NCI-H1694 treated with DMSO at 0.1 percent for 48 hours (cell line): Measurements from ENCODE around the gene DCAF6.
A peak's percentile ranks its signal among the peaks of the same experiment; 100 is the strongest.

Experiments
- DNase-seq: peaks from one replicate; lab custom pipeline; 2025; lab: John Stamatoyannopoulos, UW

Gene DCAF6

DNA sequence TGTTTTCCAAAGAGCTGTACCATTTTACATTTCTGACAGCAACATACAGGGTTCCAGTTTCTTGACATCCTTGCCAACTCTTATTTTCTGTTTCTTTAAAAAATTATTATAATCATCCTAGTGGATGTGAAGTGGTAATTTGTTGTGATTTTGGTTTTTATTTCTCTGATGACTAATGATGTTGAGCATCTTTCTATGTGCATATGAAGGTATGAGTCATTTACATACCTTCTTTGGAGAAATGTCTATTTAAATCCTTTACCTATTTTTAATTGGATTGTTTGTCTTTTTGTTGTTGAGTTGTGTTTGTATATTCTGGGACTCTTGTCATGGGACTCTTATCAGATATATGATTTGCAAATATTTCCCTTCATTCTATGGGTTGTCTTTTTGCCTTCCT, 21.2 kb downstream of the DCAF6 start:
- DNase-seq, result no peak

DNA sequence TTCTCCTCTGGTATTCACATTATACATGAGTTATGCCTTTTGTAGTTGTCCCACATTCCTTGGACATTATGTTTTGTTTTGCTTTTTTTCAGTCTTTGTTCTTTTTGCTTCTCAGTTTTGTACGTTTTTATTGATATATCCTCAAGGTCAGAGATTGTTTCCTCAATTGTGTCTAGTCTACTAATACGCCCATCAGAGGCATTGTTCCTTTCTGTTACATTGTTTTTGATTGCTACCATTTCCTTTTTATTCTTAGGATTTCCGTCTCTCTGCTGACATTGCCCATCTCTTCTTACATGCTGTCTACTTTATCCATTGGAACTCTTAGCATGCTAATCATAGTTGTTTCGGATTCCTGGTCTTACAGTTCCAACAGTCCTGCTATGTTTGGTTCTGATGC, 28.2 kb downstream of the DCAF6 start:
- DNase-seq, result no peak

DNA sequence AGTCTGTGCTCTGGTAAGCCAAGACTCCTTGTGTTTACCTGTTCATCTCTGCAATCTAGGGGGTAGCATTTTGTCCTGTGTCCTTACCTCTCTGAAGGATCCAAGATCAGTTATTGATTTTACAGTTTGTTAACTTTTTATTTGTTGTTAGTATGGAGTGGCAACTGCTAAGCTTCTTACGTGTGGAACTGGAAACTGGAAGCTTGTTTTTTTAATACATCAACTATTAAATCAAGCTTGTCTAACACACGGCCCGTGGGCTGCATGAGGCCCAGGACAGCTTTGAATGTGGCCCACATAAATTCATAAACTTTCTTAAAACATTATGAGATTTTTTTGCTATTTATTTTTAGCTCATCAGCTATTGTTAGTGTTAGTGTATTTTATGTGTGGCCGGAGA, 29.6 kb downstream of the DCAF6 start:
- DNase-seq, result no peak

DNA sequence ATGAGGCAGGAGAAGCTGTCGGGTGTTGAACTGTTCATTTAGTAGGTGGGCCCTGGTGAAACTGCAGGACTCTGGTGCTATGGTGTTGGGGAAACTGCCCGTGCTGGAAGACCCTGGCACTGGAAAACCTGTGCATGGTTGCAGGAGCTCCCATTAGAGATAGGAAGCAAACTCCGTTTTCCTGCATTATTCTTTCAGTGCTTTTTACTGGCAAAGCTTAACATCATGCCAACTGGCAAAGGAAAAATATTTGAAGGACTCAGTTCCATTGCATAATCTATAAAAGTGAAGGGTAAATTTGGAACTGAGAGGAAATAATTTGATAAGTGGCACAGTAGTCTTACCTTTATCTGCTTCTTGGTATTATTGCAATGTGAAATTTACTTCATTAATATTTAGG, 32.1 kb downstream of the DCAF6 start:
- no peak for DNase-seq

DNA sequence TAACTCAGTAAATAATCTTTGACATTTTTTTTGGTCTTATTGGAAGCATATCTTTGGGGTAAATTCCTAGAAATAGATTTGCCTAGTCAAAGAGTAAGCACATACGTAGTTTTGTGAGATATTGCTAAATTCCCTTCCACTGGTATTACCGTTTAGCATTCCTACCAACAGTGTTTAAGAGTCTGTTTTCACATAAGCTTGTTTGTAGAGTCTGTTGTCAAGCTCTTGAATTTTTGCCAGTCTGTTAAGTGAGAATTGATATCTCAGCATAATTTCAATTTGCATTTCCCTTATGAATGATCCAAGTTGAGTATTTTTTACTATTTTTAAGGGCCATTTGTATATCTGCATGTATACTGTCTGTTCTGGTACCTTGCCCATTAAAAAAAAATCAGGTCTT, 37.3 kb downstream of the DCAF6 start:
- no peak for DNase-seq

DNA sequence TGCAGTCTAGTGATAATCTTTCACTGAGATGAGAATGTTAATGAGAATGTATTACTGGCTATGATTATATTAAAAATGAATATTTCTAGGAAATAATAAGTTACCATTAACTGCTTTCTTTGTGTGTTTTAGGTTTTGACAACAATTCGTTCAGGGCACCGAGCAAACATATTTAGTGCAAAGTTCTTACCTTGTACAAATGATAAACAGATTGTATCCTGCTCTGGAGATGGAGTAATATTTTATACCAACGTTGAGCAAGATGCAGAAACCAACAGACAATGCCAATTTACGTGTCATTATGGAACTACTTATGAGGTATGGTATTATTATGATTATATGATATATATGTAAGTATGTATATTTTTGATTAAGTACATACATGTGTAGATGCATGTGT, 38.2 kb downstream of the DCAF6 start:
- DNase-seq, result no peak

DNA sequence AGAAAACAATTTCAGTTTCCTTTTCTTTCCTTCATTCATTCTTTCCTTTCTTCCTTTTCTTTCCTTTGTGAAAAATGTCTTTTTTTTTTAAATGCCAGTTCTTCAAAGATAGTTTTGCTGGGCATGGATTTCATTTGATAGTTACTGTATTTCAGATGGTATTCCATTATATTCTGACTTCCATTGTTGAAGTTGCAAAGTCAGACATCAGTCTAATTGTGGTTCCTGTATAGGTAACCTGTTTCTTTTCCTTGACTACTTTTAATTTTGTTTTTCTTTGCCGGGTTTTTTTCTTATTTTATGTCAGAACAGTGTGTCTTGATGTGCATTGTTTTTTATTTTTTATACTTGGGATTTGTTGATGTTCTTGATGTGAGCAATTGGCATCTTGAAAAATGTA, 40.8 kb downstream of the DCAF6 start:
- no peak for DNase-seq

DNA sequence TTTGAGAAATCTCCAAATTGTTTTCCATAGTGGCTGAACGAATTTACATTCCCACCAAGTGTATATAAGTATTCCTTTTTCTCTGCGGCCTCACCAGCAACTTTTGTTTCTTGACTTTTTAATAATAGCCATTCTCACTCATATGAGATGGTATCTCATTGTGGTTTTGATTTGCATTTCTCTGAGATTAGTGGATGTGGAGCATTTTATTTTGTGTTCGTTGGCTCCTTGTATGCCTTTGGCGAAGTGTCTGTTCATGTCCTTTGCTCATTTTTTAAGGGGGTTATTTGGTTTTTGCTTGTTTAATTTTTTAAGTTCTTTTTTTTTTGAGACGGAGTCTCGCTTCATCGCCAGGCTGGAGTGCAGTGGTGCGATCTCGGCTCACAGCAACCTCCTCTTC, 45.5 kb downstream of the DCAF6 start:
- no peak for DNase-seq

DNA sequence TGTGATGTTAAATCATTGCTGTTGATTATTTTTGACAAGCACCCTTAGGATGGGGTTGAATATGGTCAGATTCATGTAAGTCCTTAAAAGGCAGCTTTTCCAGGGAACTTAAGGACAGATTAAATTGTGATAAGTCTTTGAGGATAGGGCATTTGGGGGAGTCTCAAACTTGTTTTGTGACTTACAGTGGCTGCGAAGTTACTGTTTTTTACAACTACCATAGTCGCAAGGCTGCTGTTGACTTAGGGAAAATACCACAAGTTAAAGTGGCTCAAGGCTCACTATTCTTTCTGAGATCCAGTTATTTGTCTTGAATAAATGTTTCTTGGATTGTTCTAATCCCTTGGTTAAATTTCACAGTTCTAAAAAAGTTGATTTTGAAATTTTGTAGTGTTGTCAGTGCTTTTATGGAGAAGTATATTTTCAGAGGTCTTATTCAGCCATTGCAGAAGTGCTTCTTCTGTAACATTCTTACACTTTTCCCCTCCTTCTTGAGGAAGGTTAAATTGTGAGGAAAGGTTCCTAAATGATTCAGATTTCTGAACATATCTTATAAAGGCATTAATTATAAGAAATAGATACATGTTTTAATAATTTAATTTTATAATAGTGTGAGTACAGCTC, 47.4 kb downstream of the DCAF6 start:
- DNase-seq, result no peak

DNA sequence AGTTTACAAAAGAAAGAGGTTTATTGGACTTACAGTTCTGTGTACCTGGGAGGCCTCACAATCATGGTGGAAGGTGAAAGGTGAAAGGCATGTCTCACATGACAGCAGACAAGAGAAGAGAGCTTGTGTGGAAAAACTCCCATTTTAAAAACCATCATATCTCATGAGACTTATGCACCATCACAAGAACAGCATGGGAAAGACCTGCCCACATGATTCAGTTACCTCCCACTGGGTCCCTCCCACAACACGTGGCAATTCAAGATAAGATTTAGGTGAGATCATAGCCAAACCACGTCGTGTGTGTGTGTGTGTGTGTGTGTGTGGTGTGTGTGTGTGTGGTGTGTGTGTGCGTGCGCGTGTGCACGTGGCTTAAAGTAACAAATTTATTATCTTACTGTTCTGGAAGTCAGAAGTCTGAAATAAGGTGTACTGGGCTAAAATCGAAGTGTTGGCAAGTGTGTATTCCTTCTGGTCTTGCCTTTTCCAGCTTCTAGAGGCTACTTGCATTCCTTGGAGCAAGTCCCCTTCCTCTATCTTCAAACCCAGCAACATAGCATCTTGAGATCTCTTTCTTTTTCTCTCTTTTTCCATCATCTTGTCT, 48.5 kb downstream of the DCAF6 start:
- no peak for DNase-seq

DNA sequence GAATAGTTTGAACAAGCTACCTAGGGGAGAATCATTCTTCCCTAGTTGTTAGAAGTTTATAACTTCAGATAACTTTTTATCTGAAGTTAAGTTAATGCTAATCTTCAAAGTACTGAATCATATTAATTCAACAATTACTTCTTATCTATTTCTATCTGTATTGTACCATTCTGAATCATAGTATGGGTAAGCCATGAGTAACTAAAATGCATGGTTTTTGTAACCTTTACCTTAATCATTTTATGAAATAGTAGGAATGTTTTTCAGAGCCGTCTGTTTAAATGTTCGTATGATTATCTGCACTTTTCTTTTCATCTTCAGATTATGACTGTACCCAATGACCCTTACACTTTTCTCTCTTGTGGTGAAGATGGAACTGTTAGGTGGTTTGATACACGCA, 50.7 kb downstream of the DCAF6 start:
- DNase-seq, result no peak

DNA sequence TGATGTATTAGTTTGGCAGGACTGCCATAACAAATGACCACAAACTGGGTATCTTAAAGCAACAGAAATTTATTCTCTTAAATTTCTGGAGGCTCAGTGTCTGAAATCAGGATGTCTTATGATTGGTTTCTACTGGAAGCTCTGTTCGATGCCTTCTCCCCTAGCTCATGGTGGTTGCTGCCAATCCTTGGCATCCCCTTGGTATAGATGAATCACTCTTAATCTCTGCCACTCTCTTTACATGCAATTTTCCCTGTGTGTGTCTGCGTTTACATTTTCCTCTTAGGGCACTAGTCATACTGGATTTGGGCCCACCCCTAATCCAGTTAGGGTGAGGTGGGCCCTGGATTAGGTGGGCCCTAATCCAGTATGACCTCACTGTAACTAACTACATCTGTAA, 55.1 kb downstream of the DCAF6 start:
- DNase-seq, result no peak

DNA sequence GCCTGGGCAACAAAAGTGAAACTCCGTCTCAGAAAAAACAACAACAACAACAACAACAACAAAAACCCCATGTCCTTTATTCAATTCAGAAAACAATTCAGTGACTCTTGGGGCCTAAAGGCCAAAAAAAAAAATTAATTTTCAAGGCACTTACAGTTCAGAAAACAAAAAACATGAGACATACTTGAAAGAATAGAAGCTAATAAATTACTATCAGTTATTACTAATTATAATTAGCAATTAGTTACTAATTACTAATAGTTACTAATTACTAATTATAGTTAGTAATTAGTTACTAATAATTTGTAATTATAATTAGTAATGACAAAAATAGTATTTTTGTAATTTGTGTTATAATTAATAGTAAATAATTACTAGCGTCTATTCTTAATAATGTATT, 57.2 kb downstream of the DCAF6 start:
- no peak for DNase-seq

DNA sequence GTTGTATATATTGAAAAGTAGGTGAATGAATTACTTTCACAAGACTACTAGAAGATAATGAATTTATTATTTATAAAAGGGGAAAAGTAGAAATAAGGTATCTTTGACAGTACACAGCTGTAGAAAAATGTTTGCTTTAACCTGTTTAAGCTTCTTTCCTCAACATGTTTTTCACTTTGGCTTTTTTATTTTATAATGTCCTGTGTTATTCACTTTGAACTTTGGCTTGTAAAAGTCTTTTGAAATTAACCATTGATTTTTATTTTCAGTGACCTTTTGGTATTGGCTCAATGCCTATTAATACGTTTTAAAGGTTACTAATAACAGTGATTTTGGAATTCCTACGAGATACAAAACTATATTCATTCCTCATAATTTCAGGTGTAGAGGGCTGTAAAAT, 58.1 kb downstream of the DCAF6 start:
- DNase-seq, result no peak

DNA sequence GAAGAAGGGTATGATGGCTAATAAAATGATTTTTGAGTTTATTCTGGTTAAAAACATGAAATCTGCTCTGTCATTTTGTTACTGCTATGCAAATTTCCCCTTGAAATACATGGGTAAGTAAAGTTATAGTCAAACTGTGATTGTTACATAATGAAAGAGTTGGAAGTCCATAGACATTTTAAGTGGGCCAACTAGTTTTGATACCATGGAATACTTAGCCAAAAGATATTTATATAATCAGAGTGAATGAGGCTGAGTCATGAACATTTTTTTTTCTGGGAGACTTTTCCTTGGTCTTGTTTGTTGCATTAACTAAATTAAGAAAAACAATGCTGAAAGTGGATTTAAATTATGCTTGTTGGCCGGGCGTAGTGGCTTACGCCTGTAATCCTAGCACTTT, 58.6 kb downstream of the DCAF6 start:
- no peak for DNase-seq

DNA sequence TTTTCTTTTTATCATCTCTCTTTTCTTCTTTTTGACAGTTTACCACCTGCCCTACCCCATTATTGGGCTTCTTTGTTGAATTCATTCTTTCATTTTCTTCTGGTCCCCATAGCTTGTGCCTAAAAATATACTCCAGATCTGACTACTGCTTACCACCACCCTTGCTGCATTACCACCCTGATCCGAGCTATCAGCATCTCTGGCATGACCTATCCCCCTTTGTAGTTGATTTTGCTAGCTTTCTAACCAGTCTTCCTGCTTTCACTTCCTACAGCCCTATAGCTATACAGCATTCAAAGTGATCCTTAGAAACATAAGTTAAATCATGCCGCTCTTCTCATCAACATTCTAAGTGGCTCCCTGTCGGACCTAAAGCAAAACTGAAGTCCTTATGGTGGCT, 59.8 kb downstream of the DCAF6 start:
- DNase-seq, result no peak

DNA sequence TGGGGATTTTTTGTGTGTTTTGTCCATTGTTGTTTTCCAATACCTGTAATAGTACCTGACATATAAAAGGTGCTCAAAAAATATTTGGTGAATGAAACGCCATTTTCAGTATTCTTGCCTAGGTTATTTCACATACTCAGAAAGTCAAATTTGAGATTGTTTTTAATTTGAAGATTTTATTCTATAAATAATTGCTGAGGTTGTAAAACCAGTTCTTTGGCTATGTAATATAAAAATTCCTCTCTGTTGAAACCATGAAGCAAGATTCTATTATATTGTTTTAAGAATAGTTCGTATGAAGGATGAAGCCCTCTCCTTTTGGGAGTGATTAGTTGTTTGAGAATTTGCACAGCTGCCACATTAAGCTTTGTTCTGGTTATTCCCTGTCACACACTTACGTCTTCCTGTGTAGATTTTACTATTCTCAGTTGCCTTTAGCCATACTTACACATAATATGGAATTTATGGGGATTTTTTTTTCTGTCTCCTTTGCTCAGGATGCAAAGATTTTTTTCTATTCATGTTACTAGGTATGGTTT, 60.6 kb downstream of the DCAF6 start:
- DNase-seq, result no peak

DNA sequence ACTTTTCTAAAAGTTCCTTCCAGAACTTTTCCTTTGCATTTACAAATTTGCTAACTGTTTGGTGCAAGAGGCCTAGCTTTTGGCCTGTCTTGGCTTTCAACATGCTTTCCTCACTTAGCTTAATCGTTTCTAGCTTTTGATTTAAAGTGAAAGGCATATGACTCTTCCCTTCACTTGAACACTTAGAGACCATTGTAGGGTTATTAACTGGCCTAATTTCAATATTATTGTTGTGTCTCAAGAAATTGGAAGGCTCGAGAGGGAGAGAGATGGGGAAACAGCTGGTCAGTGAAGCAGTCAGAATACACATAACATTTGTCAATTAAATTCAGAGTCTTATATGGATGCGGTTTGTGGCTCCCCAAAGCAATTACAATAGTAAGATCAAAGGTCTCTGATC, 63.4 kb downstream of the DCAF6 start:
- no peak for DNase-seq

DNA sequence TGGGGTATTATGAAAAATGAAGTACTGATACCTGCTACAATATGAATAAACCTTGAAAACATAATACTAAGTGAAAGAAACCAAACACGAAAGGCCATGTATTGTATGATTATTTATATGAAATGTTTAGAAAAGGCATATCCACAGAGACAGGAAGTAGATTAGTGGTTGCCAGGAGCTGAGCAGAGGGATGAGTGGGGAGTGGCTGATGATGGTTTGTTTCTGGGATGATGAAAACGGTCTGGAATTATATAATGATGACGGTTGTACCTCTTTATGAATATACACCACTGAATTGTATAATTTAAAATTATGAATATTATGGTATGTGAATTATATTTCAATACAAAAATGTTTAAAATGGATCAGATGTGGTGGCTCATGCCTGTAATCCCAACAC, 64.2 kb downstream of the DCAF6 start:
- no peak for DNase-seq

DNA sequence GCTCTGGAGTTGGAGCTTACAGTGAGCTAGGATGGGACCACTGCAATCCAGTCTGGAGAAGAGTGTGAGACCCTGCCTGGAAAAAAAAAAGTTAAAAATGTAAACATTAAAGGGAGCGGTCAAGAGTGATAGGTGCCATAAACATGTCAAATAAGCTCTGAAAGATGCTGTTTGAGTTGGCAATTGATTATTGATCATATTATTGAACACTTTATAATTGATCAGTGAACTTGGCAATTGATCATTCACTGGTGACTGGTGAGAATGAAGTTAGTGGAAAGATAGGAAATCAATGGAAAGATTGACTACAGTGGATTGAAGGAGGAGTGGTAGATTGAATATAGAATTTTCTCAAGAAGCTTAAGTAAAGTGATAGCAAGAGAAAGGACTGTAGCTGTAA, 64.7 kb downstream of the DCAF6 start:
- DNase-seq, result no peak

DNA sequence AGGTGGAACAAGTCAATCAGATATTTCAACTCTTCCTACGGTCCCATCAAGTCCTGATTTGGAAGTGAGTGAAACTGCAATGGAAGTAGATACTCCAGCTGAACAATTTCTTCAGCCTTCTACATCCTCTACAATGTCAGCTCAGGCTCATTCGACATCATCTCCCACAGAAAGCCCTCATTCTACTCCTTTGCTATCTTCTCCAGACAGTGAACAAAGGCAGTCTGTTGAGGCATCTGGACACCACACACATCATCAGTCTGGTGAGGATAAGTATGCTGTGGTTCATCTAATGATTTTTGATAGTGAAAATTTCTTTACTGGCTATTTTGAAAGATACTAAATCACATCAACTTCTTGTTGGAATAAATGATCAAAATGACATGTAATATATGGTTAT, 68.0 kb downstream of the DCAF6 start:
- peak; percentile 7 for DNase-seq

DNA sequence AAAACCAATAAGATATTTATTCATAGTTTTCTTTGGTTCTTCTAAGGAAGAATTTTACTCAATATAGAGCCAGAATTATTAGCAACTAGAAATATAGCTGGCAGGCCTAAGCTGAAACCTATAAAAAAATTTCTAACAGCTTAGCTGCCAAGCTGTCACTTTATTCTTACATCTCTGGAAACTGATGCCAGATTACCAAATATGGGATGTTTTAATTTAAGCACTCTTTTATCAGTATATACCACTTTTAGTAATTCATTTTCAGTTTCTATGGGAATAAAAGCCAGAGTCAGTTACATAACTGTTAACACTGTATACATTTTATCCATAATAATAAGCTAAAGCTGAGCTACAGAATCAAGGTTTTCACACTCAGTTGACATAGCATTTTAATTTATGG, 69.0 kb downstream of the DCAF6 start:
- DNase-seq, result peak; percentile 41

DNA sequence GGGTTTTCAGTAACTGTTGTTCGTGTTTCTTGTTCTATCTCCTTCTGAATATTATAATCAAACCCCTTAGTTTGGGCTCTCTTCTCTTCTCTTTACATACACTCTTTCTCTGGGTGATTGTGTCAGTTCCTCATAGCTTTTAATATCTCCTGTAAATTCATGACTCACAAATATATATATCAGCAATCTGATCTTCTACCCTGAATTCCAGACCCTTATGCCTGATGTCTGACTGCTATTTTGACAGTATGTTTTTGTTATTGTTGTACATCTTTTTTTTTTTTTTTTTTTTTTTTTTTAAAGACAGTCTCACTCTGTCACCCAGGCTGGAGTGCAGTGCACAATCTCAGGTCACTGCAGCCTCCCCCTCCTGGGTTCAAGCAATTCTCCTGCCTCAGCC, 71.2 kb downstream of the DCAF6 start:
- no peak for DNase-seq

DNA sequence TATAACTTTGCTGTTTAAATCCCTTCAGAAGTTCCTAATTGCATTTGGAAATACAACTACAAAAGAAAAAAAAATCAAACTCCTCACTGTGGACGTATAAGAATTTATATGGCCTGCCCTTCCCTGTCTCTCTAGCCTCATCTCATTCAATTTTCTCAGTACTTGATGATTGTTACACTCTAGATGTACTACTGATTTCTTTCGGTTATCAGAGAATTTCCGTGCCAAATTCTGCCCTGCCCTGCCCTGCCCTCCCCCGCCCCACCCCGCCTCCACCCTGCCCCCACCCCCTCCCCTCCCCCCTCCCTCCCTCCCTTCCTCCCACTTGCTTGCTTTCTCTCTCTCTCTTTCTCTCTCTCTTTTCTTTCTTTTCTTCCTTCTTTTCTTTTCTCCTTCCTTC, 72.1 kb downstream of the DCAF6 start:
- no peak for DNase-seq
